Measurements from ENCODE around the gene LYSMD3.

GRCh38 chr5:90510438-90510837 is 18.9 kb downstream of the LYSMD3 start:
- TF ChIP-seq CTCF (IDR thresholded peaks at IDR 0.05) (no peak), JUN (IDR thresholded peaks at IDR 0.05) (no peak), POLR2A (IDR thresholded peaks at IDR 0.05; ENCODE audit: low read length) (no peak), PHF8 (IDR thresholded peaks at IDR 0.05; ENCODE audit: borderline replicate concordance, low read depth) (no peak), ZSCAN20 (CRISPR knock-in tag; IDR thresholded peaks at IDR 0.05) (no peak), JUNB (IDR thresholded peaks at IDR 0.05) (no peak), MAZ (IDR thresholded peaks at IDR 0.05; ENCODE audit: borderline replicate concordance, low read depth, low read length) (no peak)
